ENCODE data around the gene SLC9A4.

SLC9A4 gene, protein sequence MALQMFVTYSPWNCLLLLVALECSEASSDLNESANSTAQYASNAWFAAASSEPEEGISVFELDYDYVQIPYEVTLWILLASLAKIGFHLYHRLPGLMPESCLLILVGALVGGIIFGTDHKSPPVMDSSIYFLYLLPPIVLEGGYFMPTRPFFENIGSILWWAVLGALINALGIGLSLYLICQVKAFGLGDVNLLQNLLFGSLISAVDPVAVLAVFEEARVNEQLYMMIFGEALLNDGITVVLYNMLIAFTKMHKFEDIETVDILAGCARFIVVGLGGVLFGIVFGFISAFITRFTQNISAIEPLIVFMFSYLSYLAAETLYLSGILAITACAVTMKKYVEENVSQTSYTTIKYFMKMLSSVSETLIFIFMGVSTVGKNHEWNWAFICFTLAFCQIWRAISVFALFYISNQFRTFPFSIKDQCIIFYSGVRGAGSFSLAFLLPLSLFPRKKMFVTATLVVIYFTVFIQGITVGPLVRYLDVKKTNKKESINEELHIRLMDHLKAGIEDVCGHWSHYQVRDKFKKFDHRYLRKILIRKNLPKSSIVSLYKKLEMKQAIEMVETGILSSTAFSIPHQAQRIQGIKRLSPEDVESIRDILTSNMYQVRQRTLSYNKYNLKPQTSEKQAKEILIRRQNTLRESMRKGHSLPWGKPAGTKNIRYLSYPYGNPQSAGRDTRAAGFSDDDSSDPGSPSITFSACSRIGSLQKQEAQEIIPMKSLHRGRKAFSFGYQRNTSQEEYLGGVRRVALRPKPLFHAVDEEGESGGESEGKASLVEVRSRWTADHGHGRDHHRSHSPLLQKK

GRCh38 chr2:102473020-102473419 is at the start of gene SLC9A4:
SLC9A4 (plus strand) TSS chr2:102473226; CDS start chr2:102473760, 534 bp downstream.
- no peak within 1 kb of the TSS for H3K27ac ChIP-seq (ENCODE audit: low read depth, low read length)
- no peak within 1 kb of the TSS for H3K9ac ChIP-seq (ENCODE audit: low read length in 5 of 5)
- H3K36me3 ChIP-seq (ENCODE audit: control insufficient read depth in 5 of 5, insufficient read depth in 5 of 5, low read length in 5 of 5): no peaks in the 10 kb centered on the region
- no peaks in the 10 kb centered on the region for H3K4me1 ChIP-seq (ENCODE audit: control insufficient read depth in 5 of 5, insufficient read depth in 5 of 5, low read length in 5 of 5)
- H3K27me3 ChIP-seq (ENCODE audit: control insufficient read depth in 5 of 5, insufficient read depth in 4 of 5, low read length in 5 of 5): peaks cover 0 to 7% (median 0%) of the 10 kb centered on the region in 5 donors
- no peak within 1 kb of the TSS for H3K4me3 ChIP-seq (ENCODE audit: low read depth in 1 of 5, low read length in 5 of 5)
- peaks cover 0 to 12% (median 6%) of the 10 kb centered on the region in 5 donors for H3K9me3 ChIP-seq (ENCODE audit: control insufficient read depth in 5 of 5, low read length in 5 of 5)

DNA sequence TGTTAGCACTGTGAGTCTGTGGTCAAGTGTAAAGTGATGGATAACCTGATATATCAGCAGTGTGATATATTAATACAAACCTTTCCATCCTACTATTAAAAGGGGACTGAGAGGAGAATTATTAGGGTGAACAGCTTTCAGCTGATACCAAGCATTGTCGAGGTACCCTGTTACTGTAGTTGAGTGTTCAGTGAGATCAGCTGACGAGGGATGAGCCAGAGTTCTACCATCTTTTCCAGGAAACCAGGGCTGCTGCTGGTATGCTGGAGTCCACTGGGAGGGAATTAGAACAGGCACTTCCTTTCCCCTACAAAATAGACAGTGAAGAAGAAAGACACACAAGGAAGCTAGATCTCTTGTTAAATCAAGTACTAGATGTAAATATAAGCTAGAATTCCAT is 49.7 kb upstream of the SLC9A4 start:
- no peak overlapping the region for H3K9ac ChIP-seq (ENCODE audit: low read length in 5 of 5)
- H3K4me3 ChIP-seq (ENCODE audit: low read depth in 1 of 5, low read length in 5 of 5): no peak overlapping the region
- H3K9me3 ChIP-seq (ENCODE audit: control insufficient read depth in 5 of 5, low read length in 5 of 5): no peaks in the 10 kb centered on the region
- no peaks in the 10 kb centered on the region for H3K36me3 ChIP-seq (ENCODE audit: control insufficient read depth in 5 of 5, insufficient read depth in 5 of 5, low read length in 5 of 5)
- no peaks in the 10 kb centered on the region for H3K4me1 ChIP-seq (ENCODE audit: control insufficient read depth in 5 of 5, insufficient read depth in 5 of 5, low read length in 5 of 5)
- H3K27me3 ChIP-seq (ENCODE audit: control insufficient read depth in 5 of 5, insufficient read depth in 4 of 5, low read length in 5 of 5): no peaks in the 10 kb centered on the region
- no peak overlapping the region for H3K27ac ChIP-seq (ENCODE audit: low read depth, low read length)

- Histone ChIP-seq H3K27ac (ENCODE audit: low read depth, low read length) (no peak overlapping the region), H3K4me3 (ENCODE audit: low read depth in 1 of 5, low read length in 5 of 5) (no peak overlapping the region), H3K9me3 (ENCODE audit: control insufficient read depth in 5 of 5, low read length in 5 of 5) (peaks cover 0 to 2% (median 0%) of the 10 kb centered on the region in 5 donors), H3K4me1 (ENCODE audit: control insufficient read depth in 5 of 5, insufficient read depth in 5 of 5, low read length in 5 of 5) (no peaks in the 10 kb centered on the region), H3K9ac (ENCODE audit: low read length in 5 of 5) (no peak overlapping the region), H3K27me3 (ENCODE audit: control insufficient read depth in 5 of 5, insufficient read depth in 4 of 5, low read length in 5 of 5) (no peaks in the 10 kb centered on the region), H3K36me3 (ENCODE audit: control insufficient read depth in 5 of 5, insufficient read depth in 5 of 5, low read length in 5 of 5) (no peaks in the 10 kb centered on the region)
These were observed 48.3 kb upstream of the SLC9A4 start for GRCh38 chr2:102424754-102425153.

DNA sequence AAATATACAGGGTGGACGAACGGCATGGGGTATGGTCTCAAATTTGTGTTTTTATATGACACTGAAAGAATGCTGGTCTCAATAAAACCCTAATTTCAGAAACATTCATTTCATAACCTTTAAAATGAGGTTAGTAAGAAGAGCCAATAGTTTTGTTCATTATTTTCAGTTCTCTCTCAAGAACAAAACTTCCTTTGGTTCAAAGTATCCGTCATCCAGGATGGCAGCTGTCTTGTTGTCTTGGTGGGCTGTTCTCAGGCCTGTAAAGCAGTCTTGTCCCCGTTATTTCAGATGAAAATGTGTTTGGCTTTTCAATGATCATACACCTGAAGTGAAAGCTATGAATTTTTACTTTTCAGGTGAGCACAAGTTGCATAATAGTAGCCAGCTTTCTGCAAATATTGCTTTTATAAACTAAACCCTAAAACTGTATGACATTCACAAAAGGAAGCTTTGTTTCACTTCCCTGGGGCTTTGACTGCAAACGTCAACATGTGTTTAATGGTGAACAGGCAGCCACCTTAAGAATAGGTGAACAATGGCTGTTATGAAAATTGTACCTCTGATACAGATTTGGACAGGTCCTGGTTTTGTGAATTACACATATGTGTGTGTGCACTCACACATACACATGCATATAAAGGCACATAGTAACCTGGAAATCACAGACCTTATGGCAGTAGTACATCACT is 47.4 kb upstream of the SLC9A4 start:
- Histone ChIP-seq H3K36me3 (ENCODE audit: control insufficient read depth in 5 of 5, insufficient read depth in 5 of 5, low read length in 5 of 5) (no peaks in the 10 kb centered on the region), H3K27me3 (ENCODE audit: control insufficient read depth in 5 of 5, insufficient read depth in 4 of 5, low read length in 5 of 5) (no peaks in the 10 kb centered on the region), H3K9ac (ENCODE audit: low read length in 5 of 5) (no peak overlapping the region), H3K4me3 (ENCODE audit: low read depth in 1 of 5, low read length in 5 of 5) (no peak overlapping the region), H3K9me3 (ENCODE audit: control insufficient read depth in 5 of 5, low read length in 5 of 5) (peaks cover 0 to 2% (median 0%) of the 10 kb centered on the region in 5 donors), H3K27ac (ENCODE audit: low read depth, low read length) (no peak overlapping the region), H3K4me1 (ENCODE audit: control insufficient read depth in 5 of 5, insufficient read depth in 5 of 5, low read length in 5 of 5) (no peaks in the 10 kb centered on the region)

DNA sequence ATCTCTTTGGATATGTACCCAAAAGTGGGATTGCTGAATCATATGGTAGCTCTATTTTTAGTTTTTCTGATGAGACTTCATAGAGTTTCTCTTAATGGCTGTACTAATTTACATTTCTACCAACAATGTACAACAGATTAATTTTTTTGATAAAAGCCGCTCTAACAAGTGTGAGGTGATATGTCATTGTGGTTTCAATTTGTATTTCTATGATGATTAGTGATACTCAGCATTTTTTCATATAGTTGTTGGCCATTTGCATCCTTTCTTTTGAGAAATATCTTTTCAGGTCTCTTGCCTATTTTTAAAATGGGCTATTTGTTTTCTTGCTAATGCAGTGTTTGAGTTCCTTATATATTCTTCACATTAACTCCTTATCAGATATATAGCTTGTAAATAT is 45.8 kb upstream of the SLC9A4 start:
- Histone ChIP-seq H3K9ac (ENCODE audit: low read length in 5 of 5) (no peak overlapping the region), H3K4me1 (ENCODE audit: control insufficient read depth in 5 of 5, insufficient read depth in 5 of 5, low read length in 5 of 5) (no peaks in the 10 kb centered on the region), H3K36me3 (ENCODE audit: control insufficient read depth in 5 of 5, insufficient read depth in 5 of 5, low read length in 5 of 5) (no peaks in the 10 kb centered on the region), H3K9me3 (ENCODE audit: control insufficient read depth in 5 of 5, low read length in 5 of 5) (peaks cover 0 to 2% (median 0%) of the 10 kb centered on the region in 5 donors), H3K4me3 (ENCODE audit: low read depth in 1 of 5, low read length in 5 of 5) (no peak overlapping the region), H3K27me3 (ENCODE audit: control insufficient read depth in 5 of 5, insufficient read depth in 4 of 5, low read length in 5 of 5) (peaks cover 0 to 4% (median 0%) of the 10 kb centered on the region in 5 donors), H3K27ac (ENCODE audit: low read depth, low read length) (no peak overlapping the region)

DNA sequence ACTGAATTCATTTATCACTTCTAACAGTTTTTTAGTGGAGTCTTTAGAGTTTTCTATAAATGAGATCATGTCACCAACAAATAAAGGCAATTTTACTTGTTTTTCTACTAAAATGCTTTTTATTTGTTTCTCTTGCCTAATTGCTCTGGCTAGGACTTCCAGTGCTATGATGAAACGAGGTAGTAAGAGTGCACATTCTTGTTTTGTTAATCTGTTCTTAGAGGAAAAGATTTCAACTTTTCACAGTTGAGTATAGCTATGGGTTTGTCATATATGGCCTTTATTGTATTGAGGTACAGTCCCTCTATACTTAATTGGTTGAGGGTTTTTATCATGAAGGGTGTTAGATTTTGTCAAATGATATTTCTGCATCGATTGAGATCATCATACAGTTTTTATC is 44.5 kb upstream of the SLC9A4 start:
- no peak overlapping the region for H3K27ac ChIP-seq (ENCODE audit: low read depth, low read length)
- peaks cover 0 to 4% (median 0%) of the 10 kb centered on the region in 5 donors for H3K27me3 ChIP-seq (ENCODE audit: control insufficient read depth in 5 of 5, insufficient read depth in 4 of 5, low read length in 5 of 5)
- H3K9me3 ChIP-seq (ENCODE audit: control insufficient read depth in 5 of 5, low read length in 5 of 5): peaks cover 0 to 2% (median 0%) of the 10 kb centered on the region in 5 donors
- no peaks in the 10 kb centered on the region for H3K4me1 ChIP-seq (ENCODE audit: control insufficient read depth in 5 of 5, insufficient read depth in 5 of 5, low read length in 5 of 5)
- H3K36me3 ChIP-seq (ENCODE audit: control insufficient read depth in 5 of 5, insufficient read depth in 5 of 5, low read length in 5 of 5): no peaks in the 10 kb centered on the region
- no peak overlapping the region for H3K9ac ChIP-seq (ENCODE audit: low read length in 5 of 5)
- no peak overlapping the region for H3K4me3 ChIP-seq (ENCODE audit: low read depth in 1 of 5, low read length in 5 of 5)

- Histone ChIP-seq H3K9ac (ENCODE audit: low read length in 5 of 5) (no peak overlapping the region), H3K36me3 (ENCODE audit: control insufficient read depth in 5 of 5, insufficient read depth in 5 of 5, low read length in 5 of 5) (no peaks in the 10 kb centered on the region), H3K4me3 (ENCODE audit: low read depth in 1 of 5, low read length in 5 of 5) (no peak overlapping the region), H3K9me3 (ENCODE audit: control insufficient read depth in 5 of 5, low read length in 5 of 5) (peaks cover 0 to 2% (median 0%) of the 10 kb centered on the region in 5 donors), H3K4me1 (ENCODE audit: control insufficient read depth in 5 of 5, insufficient read depth in 5 of 5, low read length in 5 of 5) (peaks cover 0 to 8% (median 0%) of the 10 kb centered on the region in 5 donors), H3K27ac (ENCODE audit: low read depth, low read length) (no peak overlapping the region), H3K27me3 (ENCODE audit: control insufficient read depth in 5 of 5, insufficient read depth in 4 of 5, low read length in 5 of 5) (peaks cover 0 to 4% (median 0%) of the 10 kb centered on the region in 5 donors)
These were observed 40.6 kb upstream of the SLC9A4 start for GRCh38 chr2:102432386-102432785.

DNA sequence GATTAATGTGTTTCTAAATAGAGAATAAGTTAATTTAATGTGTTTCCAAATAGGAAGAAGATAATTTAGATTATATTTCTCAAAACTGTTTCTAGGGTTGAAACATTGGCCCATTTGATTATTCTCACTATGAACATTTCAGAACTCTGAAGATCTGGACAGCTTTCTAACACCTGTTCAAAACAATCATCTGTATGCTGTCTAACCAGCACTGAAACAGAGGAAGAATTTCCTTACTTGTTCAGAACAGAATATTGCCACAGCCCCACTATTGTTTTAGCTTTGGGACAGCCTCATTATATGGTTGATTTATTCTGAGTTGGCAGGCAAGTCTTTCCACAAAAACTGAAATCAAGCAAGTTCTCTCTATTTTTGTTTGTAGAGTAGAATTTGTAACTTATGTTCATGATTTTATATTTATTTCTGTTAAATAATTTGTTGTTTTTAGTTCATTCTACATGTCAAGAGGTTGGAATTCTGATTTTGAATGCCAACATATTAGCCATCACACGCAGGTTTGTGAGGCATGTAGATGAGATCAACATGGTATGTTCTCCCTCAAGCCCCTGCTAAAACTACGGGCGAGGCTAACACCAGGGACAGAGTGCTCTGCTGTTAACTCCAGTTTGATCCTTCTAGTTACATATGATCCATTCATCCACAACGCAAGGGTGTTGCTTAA is 38.9 kb upstream of the SLC9A4 start:
- Histone ChIP-seq H3K9me3 (ENCODE audit: control insufficient read depth in 5 of 5, low read length in 5 of 5) (no peaks in the 10 kb centered on the region), H3K9ac (ENCODE audit: low read length in 5 of 5) (no peak overlapping the region), H3K4me3 (ENCODE audit: low read depth in 1 of 5, low read length in 5 of 5) (no peak overlapping the region), H3K27me3 (ENCODE audit: control insufficient read depth in 5 of 5, insufficient read depth in 4 of 5, low read length in 5 of 5) (peaks cover 0 to 4% (median 0%) of the 10 kb centered on the region in 5 donors), H3K27ac (ENCODE audit: low read depth, low read length) (no peak overlapping the region), H3K36me3 (ENCODE audit: control insufficient read depth in 5 of 5, insufficient read depth in 5 of 5, low read length in 5 of 5) (no peaks in the 10 kb centered on the region), H3K4me1 (ENCODE audit: control insufficient read depth in 5 of 5, insufficient read depth in 5 of 5, low read length in 5 of 5) (peaks cover 0 to 8% (median 0%) of the 10 kb centered on the region in 5 donors)

DNA sequence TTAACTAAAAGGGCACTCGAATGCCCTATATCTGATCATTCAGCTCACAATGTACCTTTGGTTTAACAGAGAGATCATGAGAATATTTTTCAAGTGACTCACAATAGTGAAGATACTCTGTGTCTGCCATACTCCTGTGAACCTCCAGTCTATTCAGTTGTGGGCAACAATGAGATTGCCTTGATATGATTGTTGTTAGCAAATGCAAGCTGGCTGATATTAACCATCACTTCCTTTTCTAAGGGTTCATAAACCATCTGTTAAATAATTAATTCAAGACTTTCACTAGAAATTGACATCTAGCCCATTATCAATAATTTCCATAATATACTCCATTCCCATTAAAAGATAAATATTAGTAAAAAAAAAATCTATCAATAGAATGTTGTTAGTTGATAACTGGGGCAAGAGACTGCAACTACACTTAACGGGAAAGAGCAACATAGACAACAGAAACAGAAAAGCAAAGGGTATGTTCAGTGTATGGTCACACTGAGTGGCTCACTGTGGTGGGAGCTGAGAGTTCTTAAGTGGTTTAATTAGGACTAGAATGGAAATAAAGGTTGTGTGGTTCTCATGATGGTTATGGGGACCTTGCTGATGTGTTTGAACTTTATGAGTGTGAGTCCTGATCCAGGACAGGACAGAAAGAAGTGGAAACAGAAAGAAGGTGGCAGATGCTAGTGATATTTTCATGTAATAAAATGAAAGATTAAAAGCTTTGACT is 38.2 kb upstream of the SLC9A4 start:
- Histone ChIP-seq H3K4me1 (ENCODE audit: control insufficient read depth in 5 of 5, insufficient read depth in 5 of 5, low read length in 5 of 5) (peaks cover 0 to 8% (median 0%) of the 10 kb centered on the region in 5 donors), H3K9me3 (ENCODE audit: control insufficient read depth in 5 of 5, low read length in 5 of 5) (no peaks in the 10 kb centered on the region), H3K27me3 (ENCODE audit: control insufficient read depth in 5 of 5, insufficient read depth in 4 of 5, low read length in 5 of 5) (peaks cover 0 to 6% (median 0%) of the 10 kb centered on the region in 5 donors), H3K36me3 (ENCODE audit: control insufficient read depth in 5 of 5, insufficient read depth in 5 of 5, low read length in 5 of 5) (no peaks in the 10 kb centered on the region), H3K9ac (ENCODE audit: low read length in 5 of 5) (no peak overlapping the region), H3K27ac (ENCODE audit: low read depth, low read length) (no peak overlapping the region), H3K4me3 (ENCODE audit: low read depth in 1 of 5, low read length in 5 of 5) (no peak overlapping the region)

All from subcutaneous abdominal adipose tissue (tissue), 5 donors.